Eye (tissue), 1 donor: ENCODE measurements around the gene MLX.
"Not testable (repeated sequence)": the region's sequence is repeated elsewhere in the genome, so short reads cannot be mapped to it uniquely, and the experiment has no call there.

Experiments
- DNase-seq: peaks from one replicate; pipeline ENCODE4 v3.0.0-alpha.2; 2015

The MLX gene

GRCh38 chr17:42536372-42537155 is 30.3 kb upstream of the MLX start:
- DNase-seq: peak; percentile 81

GRCh38 chr17:42537156-42537805 is 29.6 kb upstream of the MLX start:
- DNase-seq: no peak

GRCh38 chr17:42537826-42538451 is 29.0 kb upstream of the MLX start:
- DNase-seq: no peak

- no peak for DNase-seq
These were observed 28.4 kb upstream of the MLX start for GRCh38 chr17:42538482-42538881.

- not testable (repeated sequence) for DNase-seq
These were observed 26.3 kb upstream of the MLX start for GRCh38 chr17:42540558-42540957.

- DNase-seq: no peak
These were observed 25.7 kb upstream of the MLX start for GRCh38 chr17:42541041-42541833.

- DNase-seq: no peak
These were observed 23.5 kb upstream of the MLX start for GRCh38 chr17:42543190-42544079.

GRCh38 chr17:42544874-42545283 is 22.0 kb upstream of the MLX start:
- DNase-seq: no peak

- not testable (repeated sequence) for DNase-seq
These were observed 21.0 kb upstream of the MLX start for GRCh38 chr17:42545755-42546505.

- no peak for DNase-seq
These were observed 19.9 kb upstream of the MLX start for GRCh38 chr17:42547001-42547461.

GRCh38 chr17:42547698-42548069 is 19.2 kb upstream of the MLX start:
- no peak for DNase-seq

- DNase-seq: peak; percentile 85
These were observed 18.6 kb upstream of the MLX start for GRCh38 chr17:42548070-42548837.

GRCh38 chr17:42548993-42549755 is 17.7 kb upstream of the MLX start:
- no peak for DNase-seq

GRCh38 chr17:42552736-42553135 is 14.2 kb upstream of the MLX start, which contains the start of gene HSD17B1:
Gene HSD17B1 (plus strand): TSS chr17:42552923. CDS start chr17:42552934, 11 bp downstream.
- DNase-seq: not testable (repeated sequence)

GRCh38 chr17:42553161-42553818 is 13.6 kb upstream of the MLX start:
- no peak for DNase-seq

GRCh38 chr17:42553866-42554249 is 13.0 kb upstream of the MLX start:
- no peak for DNase-seq

- DNase-seq: peak; percentile 95
These were observed 12.4 kb upstream of the MLX start for GRCh38 chr17:42554250-42555121.

GRCh38 chr17:42555122-42555622 is 11.7 kb upstream of the MLX start:
- DNase-seq: no peak
